Activated T-cell treated with anti-CD3 and anti-CD28 coated beads for 48 hours (primary cell): Measurements from ENCODE around the gene RGSL1.

Experiments
- DNase-seq: peaks from one replicate; pipeline ENCODE4 v3.0.0-alpha.2; 2020; ENCODE audit warnings: low read depth

Gene RGSL1

DNA sequence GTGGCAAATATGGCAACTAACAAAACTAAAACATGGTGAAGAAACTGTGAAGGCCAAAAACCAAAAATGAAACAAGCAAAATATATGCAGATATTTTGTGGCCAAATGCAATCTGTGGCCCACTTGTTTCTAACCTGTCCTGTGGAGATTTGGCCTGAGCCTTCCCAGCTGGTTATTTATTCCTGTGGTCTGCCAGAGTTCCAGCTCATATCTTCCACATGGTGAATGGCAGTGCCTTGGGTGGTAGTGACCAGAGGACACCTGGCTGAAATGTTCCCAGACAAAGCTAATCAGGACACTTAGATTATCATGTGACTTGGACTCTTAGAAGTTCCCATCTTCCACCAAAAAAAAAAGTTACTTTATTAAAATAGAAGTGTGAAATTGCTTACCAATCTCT, 99.4 kb downstream of the RGSL1 start:
- DNase-seq = no peak

- DNase-seq = no peak
Measured at GRCh38 chr1:182549811-182550210, 99.9 kb downstream of the RGSL1 start.

GRCh38 chr1:182552527-182552926, 102.6 kb downstream of the RGSL1 start:
- DNase-seq = no peak

DNA sequence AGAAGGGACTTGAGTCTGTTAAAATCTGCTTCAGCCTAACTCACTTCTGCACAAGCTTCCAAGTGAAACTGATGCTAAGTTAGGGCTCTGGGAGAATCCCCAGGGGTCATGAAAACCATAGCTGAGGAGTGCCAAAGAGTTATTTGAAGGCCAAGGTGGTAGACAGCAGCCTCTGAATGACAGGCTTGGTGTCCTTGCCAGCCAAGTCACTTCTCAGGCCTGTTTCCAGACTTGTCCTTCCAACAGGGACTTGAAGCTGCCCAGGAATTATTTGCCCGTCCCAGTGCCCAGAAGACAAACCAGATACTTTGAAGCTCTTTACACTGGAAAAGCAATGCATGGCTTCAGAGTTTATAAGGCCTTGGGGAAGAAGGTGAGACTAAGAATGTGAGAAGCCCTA, 105.5 kb downstream of the RGSL1 start:
- DNase-seq = no peak

DNA sequence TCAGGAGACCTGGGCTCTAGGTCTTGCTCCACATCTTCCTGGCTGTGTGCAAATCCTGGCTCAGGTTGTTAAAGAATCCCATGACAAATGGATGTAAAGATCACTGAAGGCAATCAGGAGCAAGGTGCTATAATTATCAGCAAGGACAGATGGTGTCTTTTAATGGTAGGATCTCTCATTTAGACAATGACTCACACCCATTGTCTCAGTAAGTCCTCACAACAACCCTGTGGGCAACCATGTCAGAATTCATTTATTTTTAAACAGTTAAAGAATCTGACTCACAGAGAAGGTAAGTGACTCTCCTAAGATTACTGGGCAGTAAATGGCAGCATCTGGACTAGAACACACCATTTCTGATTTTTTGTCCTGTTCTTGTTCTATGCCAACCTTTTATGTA, 106.3 kb downstream of the RGSL1 start:
- no peak for DNase-seq

DNA sequence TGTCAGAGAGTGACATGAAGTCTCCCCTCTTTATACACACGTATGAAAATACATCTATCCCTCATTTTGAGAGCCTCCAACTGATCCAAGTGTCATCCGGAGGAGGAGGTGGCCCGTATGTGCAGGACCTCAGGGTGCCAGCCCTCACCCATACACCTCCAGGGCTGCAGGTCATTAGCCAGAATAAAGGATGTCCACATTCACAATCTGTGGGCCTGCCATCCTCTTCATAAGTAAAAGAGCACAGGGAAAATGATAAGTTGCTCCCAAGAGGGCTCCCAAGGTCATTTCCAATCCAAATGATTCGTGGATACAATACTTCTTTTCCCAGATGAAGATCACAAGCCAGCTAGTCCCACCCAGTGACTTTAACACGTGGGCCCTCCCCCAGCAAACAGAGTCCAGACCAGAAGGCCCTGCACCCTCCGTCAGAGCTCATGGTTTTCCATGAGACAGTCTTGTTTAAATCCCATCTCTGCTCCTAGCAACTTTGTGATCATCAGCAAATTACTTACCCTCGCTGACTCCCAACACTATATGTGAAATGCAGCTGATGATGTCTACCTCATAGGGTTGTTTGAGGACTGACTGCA, 110.5 kb downstream of the RGSL1 start:
- no peak for DNase-seq

DNA sequence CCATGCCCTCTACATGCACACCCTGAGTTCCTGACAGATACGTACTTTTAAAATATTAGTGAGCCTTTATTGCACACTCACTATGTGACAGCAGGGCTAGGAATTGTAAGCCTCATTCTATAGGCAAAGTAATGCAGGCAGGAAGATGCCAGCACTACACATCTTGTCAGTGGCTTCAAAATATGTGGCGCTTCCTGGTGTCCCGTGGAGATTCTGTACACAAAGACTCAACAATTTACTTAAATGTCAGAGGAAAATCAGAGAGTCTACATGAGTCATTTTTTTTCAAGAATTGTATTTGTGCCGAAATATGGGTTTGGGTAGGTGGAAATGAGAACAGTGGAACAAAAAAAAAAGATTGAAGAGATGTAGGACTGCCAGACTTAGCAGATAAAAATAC, 111.5 kb downstream of the RGSL1 start:
- DNase-seq = no peak

GRCh38 chr1:182563095-182563494, 113.1 kb downstream of the RGSL1 start:
- no peak for DNase-seq

DNA sequence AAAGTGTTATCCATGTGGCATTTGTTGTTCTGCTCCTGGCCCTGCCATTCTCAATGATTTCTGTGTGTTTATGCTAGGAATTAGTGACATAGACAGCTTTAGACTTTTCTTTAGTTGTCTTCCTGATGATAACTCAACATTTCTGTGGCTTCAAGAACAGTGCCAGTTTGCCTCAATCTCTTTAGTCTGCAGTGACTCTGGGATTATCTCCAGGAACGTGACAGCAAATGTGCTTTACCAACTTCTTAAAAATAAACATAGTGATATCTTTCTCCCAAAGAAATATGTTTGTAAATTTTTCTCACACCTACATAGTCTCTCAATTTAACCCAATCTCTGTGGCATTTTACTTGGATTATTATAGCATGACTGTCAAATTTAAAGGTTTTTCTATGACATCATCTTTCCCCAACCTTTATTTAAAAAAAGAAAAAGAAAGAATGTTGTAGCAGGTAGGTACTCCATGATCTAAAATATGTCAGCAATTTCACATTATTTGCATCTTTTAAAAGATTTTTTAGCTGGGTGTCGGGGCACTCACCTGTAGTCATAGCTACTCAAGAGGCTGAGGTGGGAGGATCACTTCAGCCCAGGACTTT, 114.6 kb downstream of the RGSL1 start:
- no peak for DNase-seq

GRCh38 chr1:182565537-182565936, 115.6 kb downstream of the RGSL1 start:
- no peak for DNase-seq

GRCh38 chr1:182567629-182568028, 117.7 kb downstream of the RGSL1 start:
- no peak for DNase-seq

DNA sequence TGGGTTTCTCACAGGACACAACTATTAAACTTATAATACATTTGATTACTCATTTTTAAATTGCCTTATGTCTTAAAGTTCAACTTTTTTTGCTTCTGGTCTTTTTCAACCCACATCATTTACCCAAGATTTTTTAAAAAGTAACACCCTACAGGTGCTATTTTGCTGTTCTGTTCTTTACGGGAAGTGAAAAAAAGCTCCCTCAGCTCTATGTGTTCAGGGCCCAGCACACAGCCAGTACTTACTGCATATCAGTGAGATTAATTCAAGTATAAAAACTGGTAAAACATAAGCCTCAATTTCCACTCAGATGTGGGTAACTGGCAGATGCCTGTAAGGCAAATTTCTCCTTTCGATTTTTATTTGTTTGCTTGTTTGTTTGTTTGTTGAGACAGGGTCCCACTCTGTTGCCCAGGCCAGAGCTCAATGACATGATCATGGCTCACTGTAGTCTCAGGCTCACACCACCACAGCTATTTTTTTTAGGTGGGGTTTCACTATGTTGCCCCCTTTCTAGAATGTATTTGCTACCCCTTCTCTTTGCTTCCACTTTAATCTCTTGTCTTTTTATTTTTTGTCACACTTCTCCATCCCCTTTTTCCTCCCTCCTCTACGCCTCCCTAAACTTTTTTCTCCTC, 118.8 kb downstream of the RGSL1 start:
- DNase-seq = no peak

GRCh38 chr1:182569939-182570610, 120.1 kb downstream of the RGSL1 start:
- no peak for DNase-seq

DNA sequence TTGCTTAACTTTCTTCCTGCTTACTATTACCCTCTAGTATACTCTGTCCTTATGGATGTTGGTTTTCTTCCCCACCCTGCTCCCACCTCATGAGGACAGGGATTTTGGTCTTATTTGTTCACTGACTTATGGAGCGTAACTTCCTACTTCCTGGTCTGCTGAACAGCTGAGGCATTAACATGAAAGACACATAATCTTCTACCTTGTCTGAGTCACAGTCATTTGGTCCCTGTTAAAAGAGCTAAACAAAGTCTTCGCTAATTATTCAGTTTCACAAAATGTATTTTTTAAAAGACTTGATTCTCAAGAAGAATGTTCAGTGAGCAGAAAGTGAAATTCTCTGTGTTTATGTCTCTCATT, 120.6 kb downstream of the RGSL1 start:
- DNase-seq = no peak

DNA sequence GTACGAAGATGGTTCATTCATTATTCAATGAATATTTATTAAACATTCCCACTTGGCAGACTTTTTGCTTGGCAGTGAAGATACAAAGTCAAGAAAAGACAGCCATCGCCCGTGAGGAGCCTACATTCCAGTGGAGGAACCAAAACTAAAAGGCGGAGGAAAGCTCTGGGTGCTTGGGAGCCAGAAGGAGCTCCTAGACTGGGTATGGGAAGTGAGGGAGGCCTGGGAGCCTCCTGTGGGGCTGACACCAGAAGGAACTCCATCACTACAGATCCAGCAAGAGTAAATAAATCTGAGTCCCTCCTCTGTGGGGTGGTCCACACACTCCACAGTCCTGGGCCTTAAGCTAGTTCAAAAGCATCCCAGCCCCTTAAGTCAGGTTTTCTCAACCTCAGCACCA, 124.2 kb downstream of the RGSL1 start:
- DNase-seq = no peak

DNA sequence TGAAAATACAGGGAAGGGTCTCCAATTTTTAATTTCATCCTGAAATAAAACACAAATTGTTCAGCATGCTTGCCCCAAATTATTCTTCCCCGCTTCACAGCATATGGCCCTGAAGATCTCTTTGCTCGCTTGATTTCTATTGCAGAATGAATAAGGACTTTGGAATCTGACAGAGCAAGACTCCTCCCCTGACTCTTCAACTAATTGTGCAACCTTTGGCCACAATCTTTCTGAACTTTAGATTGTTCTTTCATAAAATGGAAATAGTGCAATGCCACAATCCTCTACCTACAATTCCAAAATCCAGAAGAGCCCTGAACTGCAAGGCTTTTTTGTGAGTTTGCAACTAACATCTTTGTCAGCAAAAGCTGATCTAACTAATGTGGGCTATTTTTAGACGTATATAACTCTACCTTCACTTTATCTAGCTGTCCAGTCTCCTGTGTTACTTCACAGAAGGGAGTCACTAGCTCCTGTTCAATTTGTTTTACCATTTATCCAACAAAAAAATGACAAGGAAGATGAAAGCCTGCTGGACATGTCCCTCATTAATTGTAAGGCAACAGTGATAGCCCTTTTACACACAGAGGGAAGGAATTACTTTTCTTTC, 125.7 kb downstream of the RGSL1 start:
- DNase-seq = no peak

GRCh38 chr1:182580736-182581135, 130.8 kb downstream of the RGSL1 start:
- no peak for DNase-seq

GRCh38 chr1:182584746-182585145, 134.8 kb downstream of the RGSL1 start:
- no peak for DNase-seq

- no peak for DNase-seq
Measured at GRCh38 chr1:182586380-182586779, 136.4 kb downstream of the RGSL1 start.

DNA sequence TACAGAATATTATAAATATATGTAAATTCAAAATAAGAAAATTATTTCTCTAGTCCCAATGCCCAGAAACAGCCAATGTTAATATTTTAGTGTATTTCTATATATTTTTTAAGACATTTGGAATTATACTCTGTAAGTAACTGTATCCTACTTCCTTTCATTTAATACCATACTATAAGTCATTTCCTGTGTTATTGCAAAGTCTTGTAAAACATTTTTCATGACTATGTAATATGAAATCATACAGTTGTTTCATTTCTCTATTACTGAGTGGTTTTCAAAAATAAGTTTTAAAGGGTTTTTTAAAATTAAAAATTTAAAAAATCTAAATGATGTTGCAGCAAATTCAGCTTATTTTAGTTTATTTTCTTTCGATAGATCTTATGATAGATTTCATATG, 137.1 kb downstream of the RGSL1 start:
- no peak for DNase-seq

DNA sequence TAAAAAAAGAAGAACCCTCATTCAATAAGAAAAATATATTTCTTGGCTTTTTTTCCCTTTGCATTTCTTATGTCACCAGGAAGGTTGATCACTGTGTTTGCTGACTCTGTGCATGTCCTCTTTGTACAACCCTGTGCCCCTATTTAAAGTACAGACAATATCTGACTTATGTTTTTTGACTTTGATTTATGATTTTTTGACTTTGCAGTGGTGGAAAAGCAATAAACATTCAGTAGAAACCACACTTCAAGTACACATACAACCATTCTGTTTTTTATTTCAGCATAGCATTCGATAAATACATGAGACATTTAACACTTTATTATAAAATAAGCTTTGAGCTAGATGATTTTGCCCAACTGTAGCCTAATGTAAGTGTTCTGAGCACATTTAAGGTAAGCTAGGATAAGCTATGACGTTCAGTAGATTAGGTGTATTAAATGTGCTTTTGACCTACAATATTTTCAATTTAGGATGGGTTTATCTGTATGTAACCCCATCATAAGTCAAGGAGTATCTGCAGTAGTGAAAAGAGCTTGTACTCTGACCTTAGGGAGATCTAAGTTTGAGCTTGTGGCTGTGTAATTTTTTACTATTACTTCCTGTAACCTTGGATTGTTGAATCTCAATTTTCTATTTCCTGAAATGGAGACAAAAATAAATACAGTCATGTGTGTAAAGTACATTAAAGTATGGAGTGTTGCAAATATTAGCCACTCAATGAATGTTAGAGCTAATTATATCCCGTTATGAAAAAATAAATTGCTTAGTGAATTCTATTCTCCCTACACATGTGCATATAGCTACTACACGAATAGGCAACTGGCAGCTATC, 137.9 kb downstream of the RGSL1 start:
- DNase-seq = no peak
